Stimulated activated CD4-positive, alpha-beta T cell treated with anti-CD3 and anti-CD28 coated beads, TNF-alpha, amount 100 ng/mL, for 48 hours (primary cell): ENCODE results near the gene SLC36A2.
"Not testable (repeated sequence)": the region's sequence is repeated elsewhere in the genome, so short reads cannot be mapped to it uniquely, and the experiment has no call there.

Experiments used
- DNase-seq, 3 donors: peaks; one replicate each; pipeline ENCODE4 v3.0.0-alpha.2; 2020; ENCODE audit warnings: low read depth in 3 of 3

Gene SLC36A2

DNA sequence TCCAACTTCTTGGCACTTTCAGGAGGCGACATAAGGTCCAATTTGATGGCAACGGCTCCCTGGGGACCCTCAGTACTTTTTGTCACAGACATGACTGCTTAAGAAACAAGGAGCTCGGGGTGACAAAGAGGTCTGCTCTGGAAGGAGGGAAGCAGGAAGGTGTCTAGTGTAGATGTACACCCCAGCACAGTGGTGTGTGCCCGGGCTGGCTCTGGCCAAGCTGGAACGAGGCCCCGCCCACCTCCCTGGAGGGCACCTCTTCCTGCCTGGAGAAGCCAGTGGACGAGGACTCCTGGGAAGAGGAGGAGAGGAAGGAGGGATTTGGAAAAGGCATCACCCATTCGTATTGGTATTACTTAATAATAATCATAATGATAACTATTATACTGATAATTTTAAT is at the start of gene SLC36A2:
TSS of gene SLC36A2 (minus strand) at position 191 of the 400 bp plus-strand sequence. CDS start at position 92, 99 bp downstream.
- no peak for DNase-seq

DNA sequence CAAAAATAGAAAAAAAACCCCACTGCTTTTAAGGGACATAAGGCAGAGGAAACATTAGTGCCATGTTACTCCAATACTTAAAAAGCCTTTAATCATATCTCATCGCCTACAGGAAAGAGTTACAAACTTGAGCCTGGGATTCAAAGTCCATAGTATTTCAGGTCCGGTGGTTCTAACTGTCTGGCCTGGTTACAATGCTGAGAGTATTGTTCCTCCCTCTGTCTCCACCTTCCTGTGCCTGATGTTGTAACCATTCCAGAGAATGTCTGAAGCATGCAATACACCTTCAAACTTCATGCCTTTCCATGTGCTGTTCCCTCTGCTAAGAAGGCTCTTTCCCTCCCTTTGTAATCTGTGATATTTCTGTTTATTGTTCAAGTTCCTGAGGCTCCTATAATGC is 41.6 kb upstream of the SLC36A2 start:
- DNase-seq: no peak

DNA sequence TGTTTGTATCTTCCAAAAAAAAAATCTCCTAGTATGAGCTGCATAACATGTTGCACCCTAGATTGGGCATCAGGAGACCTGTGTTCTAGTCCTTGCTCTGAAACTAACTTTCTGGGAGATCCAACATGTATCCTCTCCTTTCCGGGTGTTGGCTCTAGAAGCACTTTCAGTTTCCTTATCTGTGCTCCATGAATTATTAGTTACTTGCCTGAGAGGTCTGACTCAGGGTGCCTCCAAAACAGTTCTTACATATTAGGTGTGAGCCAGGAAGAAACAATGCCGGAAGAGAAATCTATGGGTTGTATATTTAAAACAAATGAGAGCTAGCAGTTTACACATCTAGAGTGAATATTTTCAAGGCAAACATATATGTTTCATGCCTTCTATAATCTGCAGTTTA is 36.7 kb upstream of the SLC36A2 start:
- DNase-seq: no peak

DNA sequence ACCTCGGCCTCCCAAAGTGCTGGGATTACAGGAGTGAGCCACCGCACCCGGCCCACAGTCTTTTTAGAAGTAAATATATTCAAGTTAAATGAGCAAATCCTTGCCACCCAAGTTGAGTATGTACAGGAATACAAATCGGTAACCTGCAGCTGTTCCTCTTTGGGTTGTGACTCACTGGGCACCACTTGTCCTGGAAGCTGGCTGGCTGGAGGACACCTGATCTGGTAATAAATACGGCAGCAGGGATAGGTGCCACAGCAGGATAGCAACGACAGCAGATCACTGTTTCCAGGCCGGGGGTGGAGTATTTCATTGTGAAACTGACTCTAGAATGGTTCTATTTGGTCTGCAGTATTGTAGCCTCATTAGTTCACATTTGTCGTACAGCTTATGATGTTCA is 35.7 kb upstream of the SLC36A2 start:
- DNase-seq: no peak

DNA sequence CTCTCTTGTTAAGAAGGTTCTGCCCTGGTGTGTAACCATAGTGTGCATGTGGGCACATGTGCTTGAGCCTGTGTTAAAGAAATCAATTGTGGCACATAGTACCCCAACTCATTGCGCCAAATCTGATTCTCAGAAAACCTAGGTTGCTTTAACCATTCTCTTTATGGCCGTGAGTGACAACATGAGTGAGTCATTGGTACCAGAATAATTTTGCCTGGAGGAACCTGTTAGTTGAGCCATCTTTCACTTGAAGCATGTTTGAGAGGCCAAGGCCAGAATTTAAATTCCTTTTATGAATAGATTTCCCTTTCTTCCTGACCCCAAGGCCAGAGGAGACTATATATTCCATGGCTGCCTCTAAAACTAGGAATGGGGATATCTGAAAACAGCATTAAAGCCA is 35.2 kb upstream of the SLC36A2 start:
- DNase-seq: no peak

DNA sequence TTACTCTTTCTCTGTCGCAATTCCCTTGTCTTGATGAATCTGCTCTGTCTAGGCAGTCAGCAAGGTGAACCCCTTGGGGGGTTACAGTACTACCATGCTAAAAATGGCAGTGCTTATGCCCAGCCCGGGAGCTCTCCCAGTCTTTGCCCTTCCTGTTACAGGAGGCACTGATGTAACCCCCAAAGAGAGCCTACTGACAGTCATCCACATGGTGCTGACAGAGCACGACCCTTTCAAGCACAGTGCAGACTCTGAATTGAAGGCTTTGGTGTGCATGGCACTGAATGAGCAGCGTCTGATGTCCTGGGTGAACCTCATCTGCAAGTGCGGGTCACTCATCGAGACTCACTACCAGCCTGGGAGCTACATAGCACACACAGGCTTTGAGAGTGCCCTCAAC is 34.5 kb upstream of the SLC36A2 start:
- DNase-seq: no peak

DNA sequence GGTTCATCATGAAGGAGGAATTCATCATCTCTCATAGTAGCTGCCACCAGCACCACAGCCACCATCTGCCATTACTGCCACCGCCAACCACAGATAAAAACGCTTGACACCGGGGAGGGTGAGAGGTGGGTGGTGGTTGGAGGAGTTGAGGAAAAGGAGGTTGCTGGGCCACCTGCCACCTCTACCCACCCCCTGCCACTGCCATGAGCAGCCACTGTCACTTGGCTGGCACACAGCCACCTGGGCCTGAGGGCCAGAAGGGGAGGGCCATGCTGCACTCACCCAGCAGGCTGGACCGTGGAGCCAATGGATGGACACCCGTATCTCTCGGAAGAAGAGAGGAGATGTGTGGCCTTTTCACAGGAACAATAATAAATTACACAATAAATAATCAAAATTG is 31.3 kb upstream of the SLC36A2 start:
- DNase-seq: no peak

DNA sequence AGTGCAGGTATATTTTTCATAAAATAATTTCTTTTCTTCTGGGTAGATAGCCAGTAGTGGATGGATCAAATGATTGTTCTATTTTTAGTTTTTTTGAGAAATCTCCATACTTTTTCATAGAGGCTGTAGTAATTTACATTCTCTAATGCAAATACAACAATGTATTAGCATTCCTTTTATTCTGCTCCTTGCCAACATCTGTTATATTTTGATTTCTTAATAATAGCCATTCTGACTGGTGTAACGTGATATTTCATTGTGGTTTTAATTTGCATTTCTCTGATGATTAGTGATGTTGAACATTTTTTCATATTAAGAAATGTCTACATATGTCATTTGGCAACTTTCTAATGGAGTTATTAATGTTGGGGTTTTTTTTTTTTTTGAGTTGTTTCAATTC is 27.2 kb upstream of the SLC36A2 start:
- DNase-seq: no peak

DNA sequence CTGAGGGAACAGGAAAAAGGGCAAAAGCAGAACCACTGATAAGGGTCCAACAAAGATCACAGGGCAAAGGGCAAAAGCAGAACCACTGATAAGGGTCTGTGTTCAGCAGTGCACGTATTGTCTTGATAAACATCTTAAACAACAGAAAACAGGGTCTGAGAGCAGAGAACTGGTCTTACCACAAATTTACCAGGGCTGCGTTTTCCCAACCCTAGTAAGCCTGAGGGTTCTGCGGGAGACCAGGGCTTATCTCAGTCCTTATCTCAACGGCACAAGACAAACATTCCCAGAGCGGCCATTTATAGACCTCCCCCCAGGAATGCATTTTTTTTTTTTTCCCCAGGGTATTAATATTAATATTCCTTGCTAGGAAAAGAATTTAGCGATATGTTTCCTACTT is 19.7 kb upstream of the SLC36A2 start:
- DNase-seq: not testable (repeated sequence)

DNA sequence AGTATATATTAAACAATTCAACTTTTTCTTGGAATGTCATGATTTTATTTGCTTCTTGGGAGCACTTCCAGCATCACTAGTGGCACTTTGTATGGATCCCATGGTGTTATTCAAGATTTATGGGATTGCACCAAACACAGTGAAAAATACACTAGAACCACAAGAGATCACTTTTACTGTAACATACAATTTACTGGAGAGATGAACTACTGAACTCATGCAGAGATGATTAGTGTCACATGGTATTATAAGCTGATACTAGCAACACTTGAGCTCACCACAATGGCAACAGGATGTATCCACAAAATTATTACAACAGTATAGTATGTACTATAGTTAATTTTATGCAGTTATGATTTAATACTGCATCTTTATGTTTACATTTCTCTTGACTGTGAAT is 16.3 kb upstream of the SLC36A2 start:
- no peak for DNase-seq

DNA sequence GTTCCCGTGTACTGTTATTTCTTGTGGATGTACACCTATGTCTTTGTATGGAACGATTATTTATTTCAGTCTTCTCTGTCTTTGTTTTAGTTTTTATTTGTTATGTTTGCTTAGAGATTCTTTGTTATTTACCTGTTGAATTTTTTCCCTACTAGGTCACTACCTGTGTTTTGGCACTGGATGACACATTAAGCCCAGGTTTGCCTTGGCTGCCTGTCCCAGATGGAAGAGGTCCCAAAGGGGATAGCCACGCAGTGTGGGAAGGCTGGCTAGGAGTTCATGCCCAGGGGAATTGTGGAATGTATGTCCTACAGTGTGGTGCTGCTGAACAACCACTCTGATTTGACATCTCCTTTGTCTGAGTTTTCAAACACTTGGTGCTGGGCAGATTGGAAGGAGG is 15.6 kb upstream of the SLC36A2 start:
- DNase-seq: no peak

DNA sequence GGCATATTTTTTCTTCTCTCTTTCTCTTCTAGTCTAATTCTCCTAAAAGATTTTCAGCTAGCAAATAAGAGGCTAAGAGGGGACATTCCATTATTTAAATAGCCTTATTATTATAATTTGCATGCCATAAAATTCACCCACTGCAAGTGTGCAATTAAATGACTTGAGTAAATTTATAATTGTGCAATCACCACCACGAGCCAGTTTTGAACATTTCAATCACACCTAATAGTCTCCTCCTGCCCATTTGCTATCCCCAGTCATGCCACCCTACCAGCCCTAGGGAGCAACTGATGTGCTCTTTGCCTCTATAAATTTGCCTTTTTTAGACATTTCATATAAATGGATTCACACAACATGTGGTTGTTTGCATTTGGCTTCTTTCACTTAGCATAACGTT is 12.0 kb upstream of the SLC36A2 start:
- DNase-seq: no peak

DNA sequence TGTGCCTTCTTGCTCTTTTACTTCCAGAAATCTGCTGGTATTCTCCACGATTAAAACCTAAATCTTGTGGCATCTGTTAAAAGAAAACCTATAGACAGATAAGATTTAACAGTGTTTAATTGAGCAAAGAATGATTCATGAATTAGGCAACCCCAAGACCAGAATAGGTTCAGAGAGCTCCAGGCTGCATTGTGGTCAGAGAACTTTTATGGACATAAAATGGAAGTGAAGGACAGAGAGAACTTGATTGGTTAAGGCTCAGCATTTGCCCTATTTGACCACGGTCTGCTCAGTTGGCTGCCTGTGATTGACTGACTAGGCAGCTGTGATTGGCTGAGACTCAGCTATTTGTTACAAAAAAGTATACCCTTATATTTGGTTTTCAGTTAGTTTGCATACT is 10.4 kb upstream of the SLC36A2 start:
- DNase-seq: no peak

DNA sequence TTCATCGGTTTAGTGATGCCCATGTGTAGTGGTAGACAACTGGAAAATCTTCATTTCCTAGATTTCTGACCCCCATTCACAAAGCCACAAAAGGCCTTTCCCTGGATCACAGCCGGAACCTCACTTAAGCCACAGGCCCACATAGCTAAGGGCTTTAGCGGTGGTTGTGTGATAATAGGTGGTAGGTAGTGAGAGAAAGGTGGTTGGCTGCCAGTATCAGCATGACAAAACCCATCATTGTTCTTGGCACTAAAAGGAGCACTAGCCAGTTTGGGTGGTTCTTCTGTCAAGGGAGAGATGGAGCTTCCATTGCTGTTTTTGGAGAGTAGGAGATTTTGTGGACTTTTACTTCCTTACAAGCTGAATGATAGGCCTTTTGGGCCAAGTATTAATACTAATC is 9.7 kb upstream of the SLC36A2 start:
- no peak for DNase-seq

DNA sequence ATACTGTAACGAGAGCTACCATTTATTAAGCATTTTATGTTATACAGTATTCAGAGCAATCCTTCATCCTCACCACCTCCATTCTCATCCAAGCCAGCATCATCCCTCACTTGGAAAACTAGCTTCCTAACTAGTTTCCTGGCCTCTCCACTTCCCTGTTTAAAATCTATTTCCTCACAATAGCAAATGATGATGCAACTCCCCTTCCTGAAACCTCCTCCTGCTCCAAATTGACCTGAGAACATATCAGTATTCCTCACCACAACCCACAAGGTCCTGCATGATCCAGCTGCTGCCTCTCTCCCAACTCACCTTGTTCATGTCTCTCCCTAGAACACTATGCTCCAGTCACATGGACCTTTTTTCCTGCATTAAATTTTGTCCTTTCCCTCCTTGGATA is 4.3 kb upstream of the SLC36A2 start:
- no peak for DNase-seq

DNA sequence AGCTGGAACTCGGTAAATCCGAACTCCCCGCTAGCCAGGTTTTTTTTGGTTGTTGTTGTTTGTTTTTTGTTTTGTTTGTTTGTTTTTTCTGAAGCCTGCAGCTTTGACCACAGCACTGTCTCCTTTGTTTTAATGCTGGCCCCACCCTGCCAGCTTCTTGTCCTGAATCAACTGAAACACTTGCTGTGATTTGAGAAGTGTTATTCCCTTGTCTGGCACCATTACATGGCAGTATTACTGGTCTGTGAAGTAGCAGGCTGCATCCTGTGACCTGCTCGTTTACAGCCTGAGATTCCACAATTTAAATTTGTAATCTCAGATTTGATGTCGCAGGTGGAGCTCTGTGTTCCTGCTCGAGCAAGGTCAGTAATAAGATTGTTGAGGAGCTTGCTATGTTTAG is 1.4 kb upstream of the SLC36A2 start:
- no peak for DNase-seq

DNA sequence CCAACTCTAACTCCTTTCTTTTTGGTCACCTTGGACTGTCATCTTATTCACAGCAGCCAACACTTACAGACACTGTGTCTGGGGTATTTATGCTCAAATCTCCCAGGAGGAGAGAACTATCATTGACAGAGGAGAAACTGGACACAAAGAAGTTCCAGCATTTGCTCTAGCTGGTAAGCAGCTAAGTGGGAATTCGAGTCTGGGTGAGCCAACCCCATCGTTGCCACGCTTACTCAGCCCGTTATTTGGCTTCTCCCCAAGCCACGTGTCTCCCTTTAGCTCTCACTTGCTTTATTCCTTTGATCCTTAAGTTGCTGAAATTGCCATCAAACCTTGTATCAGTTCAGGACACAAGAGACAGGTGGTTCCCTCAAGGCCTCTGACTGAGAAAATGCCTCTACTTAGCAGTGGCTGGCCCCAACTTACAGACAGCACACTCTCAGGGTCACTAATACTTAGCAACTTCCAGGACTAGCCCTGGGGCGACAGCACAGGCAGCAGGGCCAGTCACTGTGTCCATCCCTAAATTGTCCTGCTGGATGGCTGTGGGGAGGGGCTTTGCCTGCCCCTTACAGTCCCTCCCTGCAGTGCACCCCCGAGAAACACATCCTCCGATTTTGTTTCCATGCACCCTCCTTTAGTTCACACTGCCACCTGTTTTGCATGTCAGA is 1.4 kb downstream of the SLC36A2 start:
- DNase-seq: no peak

DNA sequence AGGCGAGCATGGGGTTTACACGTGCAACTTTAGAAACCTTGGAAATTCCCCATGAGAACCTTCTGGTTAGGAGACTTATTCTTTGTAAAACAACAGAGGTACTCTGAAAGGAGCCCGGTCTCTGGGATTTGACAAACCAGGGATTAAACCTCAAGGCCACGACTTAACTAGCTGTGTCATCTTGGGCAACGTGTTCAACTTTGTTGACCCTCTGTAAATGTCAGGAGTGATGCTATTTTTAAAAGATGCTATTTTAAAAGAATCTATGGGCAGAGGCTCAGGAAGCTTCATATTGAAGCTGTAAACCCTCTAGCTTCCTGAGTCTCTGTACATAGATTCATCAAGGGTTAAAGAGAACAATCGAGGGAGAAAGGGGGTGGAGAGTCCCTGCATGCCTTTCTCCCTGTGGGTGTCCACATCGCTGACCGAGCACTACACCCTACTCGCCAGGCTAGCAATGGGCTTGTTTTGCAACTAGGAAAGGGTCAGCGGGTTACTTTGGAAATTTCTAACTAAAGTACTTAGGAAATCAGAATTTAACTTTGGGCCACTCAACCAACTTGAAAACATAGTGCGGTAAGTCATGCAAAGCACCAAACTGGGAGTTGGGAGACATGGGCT is 2.1 kb downstream of the SLC36A2 start:
- no peak for DNase-seq

DNA sequence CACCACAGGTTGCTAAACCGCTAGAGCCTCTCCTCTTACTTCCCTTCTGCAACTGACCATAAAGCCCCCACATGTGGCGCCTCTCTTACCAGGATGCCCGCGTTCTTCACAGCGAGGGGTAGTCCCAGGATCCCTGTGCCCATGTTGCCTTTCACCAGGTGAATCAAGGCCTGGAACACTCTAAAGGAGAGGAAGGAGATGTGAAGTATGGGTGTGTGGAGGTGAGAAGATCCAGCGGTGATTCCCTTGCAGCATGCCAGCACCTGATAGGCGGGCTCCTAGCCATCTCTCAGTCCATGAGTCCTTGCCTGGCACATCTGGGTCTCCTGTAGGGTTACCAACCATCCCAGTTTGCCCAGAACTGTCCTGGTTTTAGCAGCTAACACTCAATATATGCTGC is 3.3 kb downstream of the SLC36A2 start:
- DNase-seq: no peak

DNA sequence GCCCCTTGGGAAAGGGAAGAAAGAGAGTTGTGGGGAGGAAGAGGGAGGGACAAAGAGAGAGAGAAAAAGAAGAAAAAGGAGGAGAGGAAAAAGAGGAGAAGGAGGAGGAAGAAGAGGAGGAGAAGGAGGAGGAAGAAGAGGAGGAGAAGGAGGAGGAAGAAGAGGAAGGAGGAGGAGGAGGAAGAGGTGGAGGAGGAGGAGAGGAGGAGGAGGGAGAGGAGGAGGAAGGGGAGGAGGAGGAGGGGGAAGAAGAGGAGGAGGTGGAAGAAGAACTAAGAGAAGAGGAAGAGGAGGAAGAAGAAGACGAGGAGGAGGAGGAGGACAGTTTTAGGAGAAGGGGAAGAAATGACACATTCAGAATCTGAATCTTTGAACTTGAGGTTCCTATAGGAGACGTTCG is 7.4 kb downstream of the SLC36A2 start:
- no peak for DNase-seq

DNA sequence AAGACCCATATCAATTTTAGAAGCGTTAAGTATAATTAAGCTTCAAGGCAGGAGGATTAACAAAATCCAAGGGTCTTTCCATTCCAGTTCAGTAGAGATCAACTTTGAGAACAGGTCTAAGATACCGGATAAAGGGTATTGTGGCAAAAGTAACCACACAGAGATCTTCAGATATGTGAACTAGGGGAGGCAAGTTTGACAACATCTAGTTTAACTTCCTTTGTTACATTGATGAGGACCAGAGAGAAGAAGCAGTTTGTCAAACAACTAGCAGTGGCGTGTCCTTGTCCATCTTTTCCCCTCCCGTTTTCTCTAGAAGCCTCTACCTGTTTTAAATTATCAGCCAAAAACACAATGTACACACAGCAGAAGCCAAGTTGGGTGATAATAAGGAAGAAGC is 8.6 kb downstream of the SLC36A2 start:
- DNase-seq: no peak

DNA sequence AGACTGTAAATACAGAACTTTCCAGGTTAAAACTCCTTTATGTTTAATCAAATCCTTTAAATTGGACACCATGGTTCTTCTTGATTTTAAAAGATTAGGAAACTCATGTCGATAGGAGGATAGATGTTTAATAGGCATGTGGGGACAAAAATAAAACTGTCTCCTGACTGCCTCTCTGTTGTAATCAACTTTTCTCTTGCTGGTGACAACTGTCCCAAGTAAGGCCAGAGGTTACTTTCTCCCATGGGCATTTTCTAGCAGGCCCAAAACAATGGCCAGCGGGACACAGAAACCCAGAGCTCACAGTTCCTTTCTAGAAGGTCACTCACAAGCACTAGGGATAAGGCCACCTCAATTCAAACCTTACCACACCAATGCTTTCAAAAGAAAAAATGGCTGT is 14.5 kb downstream of the SLC36A2 start:
- DNase-seq: no peak

DNA sequence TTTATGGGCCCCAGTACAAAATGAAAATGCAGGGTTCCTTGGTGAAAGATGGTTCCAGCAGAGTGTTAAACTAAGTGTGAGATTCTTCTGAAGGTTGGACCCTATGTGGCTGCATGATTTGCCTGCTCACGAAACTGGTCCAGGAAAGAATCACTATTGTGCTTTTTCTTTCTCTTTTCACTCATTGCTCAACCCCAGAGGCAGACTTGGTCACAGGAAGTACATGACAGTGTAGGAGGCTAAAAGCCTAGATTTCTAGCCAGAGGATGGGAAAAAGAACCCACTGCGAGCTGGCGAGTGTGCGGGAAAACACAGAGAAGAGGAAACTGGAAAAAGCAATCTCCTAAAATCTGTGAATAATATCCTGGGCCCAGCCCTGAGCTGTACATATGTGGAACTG is 18.6 kb downstream of the SLC36A2 start:
- DNase-seq: no peak

DNA sequence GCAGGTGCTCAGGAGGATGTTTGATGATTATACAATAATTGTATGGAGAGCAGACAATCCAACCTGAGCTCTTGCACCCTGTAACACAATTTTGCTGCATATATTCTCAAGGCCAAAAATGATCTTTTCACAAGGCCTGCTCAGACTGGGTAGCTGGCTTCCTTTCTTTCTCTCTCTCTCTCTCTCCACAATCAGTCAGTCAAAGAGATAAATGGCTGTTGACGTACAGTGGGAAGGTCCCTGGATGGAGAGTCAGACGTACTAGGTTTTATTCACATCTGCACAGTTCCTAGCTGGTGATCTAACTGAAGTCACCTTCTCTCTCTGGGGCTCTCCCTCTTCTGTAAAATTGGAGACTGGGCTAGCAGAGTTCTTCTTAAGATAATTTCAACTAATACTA is 19.8 kb downstream of the SLC36A2 start:
- no peak for DNase-seq
